Gastrocnemius medialis (tissue), 4 donors: Measurements from ENCODE around the gene VSIG2. TPM values are rescaled to one million over a fixed set of nuclear protein-coding genes. Genes with fewer than 3 reads are reported as not detected.

Experiments
- ATAC-seq, 2 donors: fragments of 150-250 bp; one replicate each; pipeline ENCODE4 v1.9.1; 2016
- DNase-seq, 2 donors: peaks; one replicate each; pipeline ENCODE4 v3.0.0-alpha.2; 2019
- H3K27ac ChIP-seq, 4 donors: fragments of 200-600 bp; sonication (generic); 1 replicate in 1 of 4; 2 replicates in 3 of 4; pipeline ENCODE4 v1.5.1; 2016 to 2018; ENCODE audit warnings: mild to moderate bottlenecking in 2 of 4, moderate library complexity in 1 of 4
- H3K27me3 ChIP-seq, 3 donors: fragments of 200-600 bp; sonication (generic) in 2 of 3; 1 replicate in 1 of 3; 2 replicates in 2 of 3; pipeline versions ENCODE4 v1.5.1 to v1.6.0; 2016 to 2019; ENCODE audit warnings: mild to moderate bottlenecking in 1 of 3, moderate library complexity in 1 of 3
- H3K36me3 ChIP-seq, 2 donors: fragments of 200-600 bp; sonication (generic) in 1 of 2; one replicate each; pipeline ENCODE4 v1.5.1; 2017 to 2018
- H3K4me1 ChIP-seq, 2 donors: fragments of 200-600 bp; sonication (generic) in 1 of 2; one replicate each; pipeline ENCODE4 v1.5.1; 2016 to 2017; ENCODE audit warnings: mild to moderate bottlenecking in 2 of 2
- H3K4me3 ChIP-seq, 4 donors: fragments of 200-600 bp; sonication (generic) in 3 of 4; 1 replicate in 1 of 4; 2 replicates in 3 of 4; pipeline ENCODE4 v1.5.1; 2016 to 2019; ENCODE audit warnings: mild to moderate bottlenecking in 2 of 4
- H3K9me3 ChIP-seq, 3 donors: fragments of 200-600 bp; sonication (generic) in 2 of 3; 1 replicate in 1 of 3; 2 replicates in 2 of 3; pipeline ENCODE4 v1.5.1; 2016 to 2019
- POLR2A ChIP-seq, 2 donors: fragments of 450-650 bp; IDR thresholded peaks; one replicate each; pipeline ENCODE4 v1.6.1; 2017; ENCODE audit warnings: antibody characterized with exemption in 2 of 2, mild to moderate bottlenecking in 2 of 2, moderate library complexity in 2 of 2
- in situ Hi-C, 4 donors: fragments of 200-750 bp; cut with MboI; loops; one replicate each; pipeline versions ENCODE4 v1.15.0 to v1.8.0; 2017; ENCODE audit warnings: low sequenced_read_pairs in 4 of 4
- intact Hi-C: fragments of 100-400 bp; cut with DNase I; formaldehyde crosslinking; loops from one replicate; pipeline ENCODE4 v1.15.1; 2023; ENCODE audit warnings: low total_unique reads
- total RNA-seq, 4 donors: library from RNA; depleted of rRNA; stranded (reverse); fragments of >200 nt; gene quantifications; one replicate each; pipeline versions ENCODE4 v1.1.0 to v1.2.3, GENCODE V29; 2016
- TF ChIP-seq, protein P1 (sequence below), 5 experiments: fragments of 450-650 bp in 3 of 5; fragments of 200-600 bp in 2 of 5; sonication (generic) in 2 of 5; IDR thresholded peaks in 4 of 5; conservative IDR thresholded peaks in 1 of 5; 1 replicate in 4 of 5; 2 replicates in 1 of 5; pipeline ENCODE4 v1.5.1; 2016 to 2019; ENCODE audit warnings: antibody characterized with exemption in 5 of 5, mild to moderate bottlenecking in 3 of 5, moderate library complexity in 3 of 5

The VSIG2 gene
- total RNA-seq, 4 donors from 2014 or later = 0.29 to 0.46 TPM; not detected in 2

DNA sequence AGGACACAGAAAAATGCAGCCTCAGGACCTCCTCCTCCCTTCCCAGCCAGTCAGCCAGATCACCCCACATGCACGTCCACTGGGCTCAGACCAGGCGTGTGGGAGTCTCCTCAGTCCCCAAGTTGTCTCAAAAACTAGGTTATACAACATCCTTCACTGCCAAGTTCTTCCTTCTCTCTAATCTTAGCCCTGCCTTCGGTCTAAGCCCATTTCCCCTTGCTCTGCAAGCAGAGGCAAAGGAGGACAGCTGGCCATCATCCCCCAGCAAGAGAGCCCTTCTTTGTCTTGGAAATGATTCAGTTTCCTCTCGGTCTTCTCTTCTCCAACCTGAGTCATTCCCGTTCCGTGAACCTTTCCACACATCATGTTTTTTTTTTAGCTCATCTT lies 26.3 kb downstream of the VSIG2 start:
- in situ Hi-C loops (no loop called here), intact Hi-C loops (no loop called here)
- no peak overlapping the region for H3K4me3 ChIP-seq
- peaks cover 0 to 11% (median 11%) of the 10 kb centered on the region in 3 donors for H3K27me3 ChIP-seq
- no peak for TF ChIP-seq POLR2A (IDR thresholded peaks at IDR 0.05)
- TF ChIP-seq, protein P1, sequence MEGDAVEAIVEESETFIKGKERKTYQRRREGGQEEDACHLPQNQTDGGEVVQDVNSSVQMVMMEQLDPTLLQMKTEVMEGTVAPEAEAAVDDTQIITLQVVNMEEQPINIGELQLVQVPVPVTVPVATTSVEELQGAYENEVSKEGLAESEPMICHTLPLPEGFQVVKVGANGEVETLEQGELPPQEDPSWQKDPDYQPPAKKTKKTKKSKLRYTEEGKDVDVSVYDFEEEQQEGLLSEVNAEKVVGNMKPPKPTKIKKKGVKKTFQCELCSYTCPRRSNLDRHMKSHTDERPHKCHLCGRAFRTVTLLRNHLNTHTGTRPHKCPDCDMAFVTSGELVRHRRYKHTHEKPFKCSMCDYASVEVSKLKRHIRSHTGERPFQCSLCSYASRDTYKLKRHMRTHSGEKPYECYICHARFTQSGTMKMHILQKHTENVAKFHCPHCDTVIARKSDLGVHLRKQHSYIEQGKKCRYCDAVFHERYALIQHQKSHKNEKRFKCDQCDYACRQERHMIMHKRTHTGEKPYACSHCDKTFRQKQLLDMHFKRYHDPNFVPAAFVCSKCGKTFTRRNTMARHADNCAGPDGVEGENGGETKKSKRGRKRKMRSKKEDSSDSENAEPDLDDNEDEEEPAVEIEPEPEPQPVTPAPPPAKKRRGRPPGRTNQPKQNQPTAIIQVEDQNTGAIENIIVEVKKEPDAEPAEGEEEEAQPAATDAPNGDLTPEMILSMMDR (IDR thresholded peaks at IDR 0.05 in 4 of 5, conservative IDR thresholded peaks at IDR 0.05 in 1 of 5) = no peak
- no peak overlapping the region for H3K27ac ChIP-seq
- DNase-seq = no peak
- H3K4me1 ChIP-seq = no peaks in the 10 kb centered on the region
- no peaks in the 10 kb centered on the region for H3K9me3 ChIP-seq
- ATAC-seq = no peak
- no peaks in the 10 kb centered on the region for H3K36me3 ChIP-seq

DNA sequence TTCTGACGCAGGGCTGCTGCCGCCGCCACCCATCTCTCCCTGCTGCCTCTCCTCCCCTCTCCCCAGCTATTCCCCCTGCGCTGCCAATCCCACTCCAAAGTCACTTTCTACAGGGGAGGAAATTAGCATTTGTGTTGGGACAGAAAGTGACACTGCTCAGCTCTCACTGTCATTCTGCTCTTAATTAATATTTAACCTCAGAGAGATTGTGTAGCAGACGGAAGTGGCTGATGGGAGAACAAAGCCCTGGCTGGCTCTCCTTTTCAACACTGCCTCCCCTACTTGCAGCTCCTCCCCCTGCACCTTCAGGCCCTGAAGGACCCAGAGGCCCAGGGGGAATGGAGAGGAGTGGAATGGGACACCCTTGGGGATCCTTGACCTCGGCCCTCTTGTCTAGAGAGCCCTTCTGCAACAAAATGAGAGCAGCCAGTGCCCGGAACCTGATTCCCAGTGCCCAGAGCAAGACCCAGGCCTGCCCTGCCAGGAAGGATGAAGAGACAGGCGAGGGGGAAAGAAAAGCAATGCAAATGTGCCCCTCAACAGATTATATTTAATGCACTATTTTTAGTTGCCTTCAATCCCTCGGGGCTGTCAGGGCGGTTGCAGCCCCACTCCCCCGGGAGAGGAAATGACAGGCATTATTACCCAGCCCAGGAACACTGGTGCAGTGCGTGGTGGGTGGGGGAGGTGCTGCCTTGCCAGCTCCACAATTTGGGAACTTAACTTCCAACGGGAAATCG lies 26.9 kb downstream of the VSIG2 start:
- H3K27me3 ChIP-seq = peaks cover 0 to 14% (median 12%) of the 10 kb centered on the region in 3 donors
- no peaks in the 10 kb centered on the region for H3K9me3 ChIP-seq
- in situ Hi-C loops (no loop called here), intact Hi-C loops (no loop called here)
- DNase-seq (no peak), ATAC-seq (no peak)
- H3K36me3 ChIP-seq = no peaks in the 10 kb centered on the region
- H3K27ac ChIP-seq = no peak overlapping the region
- H3K4me3 ChIP-seq = no peak overlapping the region
- TF ChIP-seq, protein P1 (IDR thresholded peaks at IDR 0.05 in 4 of 5, conservative IDR thresholded peaks at IDR 0.05 in 1 of 5) = no peak
- TF ChIP-seq POLR2A (IDR thresholded peaks at IDR 0.05) = no peak
- no peaks in the 10 kb centered on the region for H3K4me1 ChIP-seq

DNA sequence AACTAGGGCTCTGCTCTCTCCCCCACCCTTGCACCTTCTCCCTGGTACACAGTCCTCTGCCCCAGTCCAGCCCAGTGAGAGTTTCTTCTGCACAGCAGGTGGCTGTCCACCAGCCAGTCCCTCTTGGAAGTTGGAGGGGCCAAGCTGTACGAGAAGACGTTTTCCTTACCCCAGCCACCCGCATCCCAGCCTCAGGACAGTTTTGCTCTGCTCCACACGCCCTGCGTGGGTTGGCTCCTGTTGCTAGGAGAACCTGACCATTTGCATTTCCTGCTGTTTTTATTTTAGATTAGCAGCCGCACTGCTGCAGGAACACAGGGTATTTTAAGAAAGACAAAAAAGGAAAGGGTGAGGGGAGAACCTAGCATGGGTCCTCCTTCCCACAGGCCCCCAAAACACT lies 29.9 kb downstream of the VSIG2 start:
- no peaks in the 10 kb centered on the region for H3K36me3 ChIP-seq
- DNase-seq (no peak), ATAC-seq (no peak)
- H3K27ac ChIP-seq = no peak overlapping the region
- no peaks in the 10 kb centered on the region for H3K9me3 ChIP-seq
- in situ Hi-C loops (no loop called here), intact Hi-C loops (no loop called here)
- no peak overlapping the region for H3K4me3 ChIP-seq
- TF ChIP-seq, protein P1 (IDR thresholded peaks at IDR 0.05 in 4 of 5, conservative IDR thresholded peaks at IDR 0.05 in 1 of 5) = no peak
- no peak for TF ChIP-seq POLR2A (IDR thresholded peaks at IDR 0.05)
- H3K27me3 ChIP-seq = peaks cover 11 to 29% (median 20%) of the 10 kb centered on the region in 3 donors
- H3K4me1 ChIP-seq = peaks cover 5 to 10% of the 10 kb centered on the region in 2 donors

DNA sequence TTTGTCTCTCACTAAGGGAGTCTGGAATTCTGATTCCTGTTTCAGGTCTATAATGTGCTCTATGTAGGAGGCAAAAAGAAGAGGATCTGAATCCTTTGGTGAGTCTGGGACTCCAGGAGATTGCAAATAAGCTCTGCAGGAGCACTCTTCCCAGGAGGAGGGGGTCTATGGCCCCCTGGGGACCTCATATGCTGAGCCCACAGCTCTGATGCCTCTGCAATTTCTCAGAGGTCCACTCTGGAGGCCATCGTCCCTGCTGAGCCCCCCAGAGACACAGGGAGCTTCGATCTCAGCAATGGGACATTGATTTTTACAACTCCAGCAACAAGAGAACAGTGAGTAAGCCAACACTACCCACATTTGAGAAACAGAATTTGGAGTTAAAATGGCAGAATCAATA lies 32.5 kb downstream of the VSIG2 start:
- Histone ChIP-seq H3K36me3 (no peaks in the 10 kb centered on the region), H3K27ac (no peak overlapping the region), H3K27me3 (peaks cover 11 to 36% (median 22%) of the 10 kb centered on the region in 3 donors), H3K4me1 (peaks cover 5 to 10% of the 10 kb centered on the region in 2 donors), H3K4me3 (no peak overlapping the region), H3K9me3 (no peaks in the 10 kb centered on the region)
- in situ Hi-C loops (no loop called here), intact Hi-C loops (no loop called here)
- DNase-seq = no peak
- no peak for ATAC-seq
- TF ChIP-seq, protein P1 (IDR thresholded peaks at IDR 0.05 in 4 of 5, conservative IDR thresholded peaks at IDR 0.05 in 1 of 5) = no peak
- no peak for TF ChIP-seq POLR2A (IDR thresholded peaks at IDR 0.05)
